Measurements from ENCODE around the gene DIAPH3.

The DIAPH3 gene

GRCh38 chr13:59893266-59893665 is 270.5 kb downstream of the DIAPH3 start:
- Histone ChIP-seq H3K27ac (ENCODE audit: low read depth, low read length) (no peak overlapping the region), H3K27me3 (ENCODE audit: control insufficient read depth, low read length) (no peaks in the 10 kb centered on the region)

GRCh38 chr13:59891053-59891452 is 272.7 kb downstream of the DIAPH3 start:
- H3K36me3 ChIP-seq (ENCODE audit: control insufficient read depth, low read length), result no peaks in the 10 kb centered on the region; the same call in 1 of the 2 replicates
- no peak overlapping the region for H3K4me2 ChIP-seq (ENCODE audit: low read length)
- H4K20me1 ChIP-seq (ENCODE audit: control insufficient read depth, insufficient read depth, low read depth, low read length), result no peaks in the 10 kb centered on the region
- H3K27ac ChIP-seq (ENCODE audit: low read depth, low read length), result no peak overlapping the region
- no peak overlapping the region for H3K4me3 ChIP-seq (ENCODE audit: low read length)
- no peaks in the 10 kb centered on the region for H3K27me3 ChIP-seq (ENCODE audit: control insufficient read depth, low read length)
- H3K79me2 ChIP-seq (ENCODE audit: control insufficient read depth, low read length), result no peaks in the 10 kb centered on the region
- H3K9me3 ChIP-seq (ENCODE audit: control insufficient read depth, insufficient read depth, low read length), result no peaks in the 10 kb centered on the region
- no peaks in the 10 kb centered on the region for H3K9me2 ChIP-seq (replicated peaks; ENCODE audit: control insufficient read depth, low read length)
- no peak for TF ChIP-seq EZH2phosphoT487 (IDR thresholded peaks at IDR 0.05; ENCODE audit: borderline replicate concordance, low read length)
- no peak for TF ChIP-seq CTCF (IDR thresholded peaks at IDR 0.05; ENCODE audit: low read depth, low read length, poor library complexity, severe bottlenecking)
- no peaks in the 10 kb centered on the region for H3F3A ChIP-seq (ENCODE audit: control insufficient read depth, insufficient read depth)
- H3K4me1 ChIP-seq (ENCODE audit: control insufficient read depth, low read length), result no peaks in the 10 kb centered on the region

More at GRCh38 chr13:59893266-59893665, 270.5 kb downstream of the DIAPH3 start:
- Histone ChIP-seq H3K9me3 (ENCODE audit: control insufficient read depth, insufficient read depth, low read length) (no peaks in the 10 kb centered on the region), H3K4me2 (ENCODE audit: low read length) (no peak overlapping the region), H3K9me2 (replicated peaks; ENCODE audit: control insufficient read depth, low read length) (no peaks in the 10 kb centered on the region), H3K4me1 (ENCODE audit: control insufficient read depth, low read length) (no peaks in the 10 kb centered on the region), H3F3A (ENCODE audit: control insufficient read depth, insufficient read depth) (no peaks in the 10 kb centered on the region), H4K20me1 (ENCODE audit: control insufficient read depth, insufficient read depth, low read depth, low read length) (no peaks in the 10 kb centered on the region), H3K4me3 (ENCODE audit: low read length) (no peak overlapping the region), H3K79me2 (ENCODE audit: control insufficient read depth, low read length) (no peaks in the 10 kb centered on the region), H3K36me3 (ENCODE audit: control insufficient read depth, low read length) (no peaks in the 10 kb centered on the region; the same call in 1 of the 2 replicates)
- TF ChIP-seq EZH2phosphoT487 (IDR thresholded peaks at IDR 0.05; ENCODE audit: borderline replicate concordance, low read length) (no peak), CTCF (IDR thresholded peaks at IDR 0.05; ENCODE audit: low read depth, low read length, poor library complexity, severe bottlenecking) (no peak)

GRCh38 chr13:59890054-59890453 is 273.7 kb downstream of the DIAPH3 start:
- Histone ChIP-seq H3K9me2 (replicated peaks; ENCODE audit: control insufficient read depth, low read length) (no peaks in the 10 kb centered on the region), H3K4me1 (ENCODE audit: control insufficient read depth, low read length) (no peaks in the 10 kb centered on the region), H3K4me3 (ENCODE audit: low read length) (no peak overlapping the region), H4K20me1 (ENCODE audit: control insufficient read depth, insufficient read depth, low read depth, low read length) (no peaks in the 10 kb centered on the region), H3K4me2 (ENCODE audit: low read length) (no peak overlapping the region), H3K9me3 (ENCODE audit: control insufficient read depth, insufficient read depth, low read length) (no peaks in the 10 kb centered on the region), H3K27ac (ENCODE audit: low read depth, low read length) (no peak overlapping the region), H3K36me3 (ENCODE audit: control insufficient read depth, low read length) (no peaks in the 10 kb centered on the region; the same call in 1 of the 2 replicates), H3F3A (ENCODE audit: control insufficient read depth, insufficient read depth) (no peaks in the 10 kb centered on the region), H3K27me3 (ENCODE audit: control insufficient read depth, low read length) (no peaks in the 10 kb centered on the region), H3K79me2 (ENCODE audit: control insufficient read depth, low read length) (no peaks in the 10 kb centered on the region)
- TF ChIP-seq EZH2phosphoT487 (IDR thresholded peaks at IDR 0.05; ENCODE audit: borderline replicate concordance, low read length), result no peak
- TF ChIP-seq CTCF (IDR thresholded peaks at IDR 0.05; ENCODE audit: low read depth, low read length, poor library complexity, severe bottlenecking), result no peak

Measured in DOHH2 (cell line).